HepG2 (cell line): ENCODE results near the gene IFI35.

Source experiments
- AKNA ChIP-seq: sonication (generic); formaldehyde crosslinking; IDR thresholded peaks from 2 replicates; pipeline ENCODE4 v1.4.0; 2020; ENCODE audit warnings: missing genetic modification reagents, borderline replicate concordance
- GTF3A ChIP-seq: sonication (generic); formaldehyde crosslinking; conservative IDR thresholded peaks from 2 replicates; pipeline ENCODE4 v1.4.0; 2020; ENCODE audit warnings: mild to moderate bottlenecking, missing genetic modification reagents
- MLLT10 ChIP-seq: sonication (generic); formaldehyde crosslinking; IDR thresholded peaks from 2 replicates; pipeline ENCODE4 v1.4.0; 2020; ENCODE audit warnings: missing genetic modification reagents
- POLR2AphosphoS2 ChIP-seq: IDR thresholded peaks from 2 replicates; pipeline ENCODE4 v1.6.1; 2011; ENCODE audit warnings: low read depth, low read length, improper control_type of control experiment
- SMC3 ChIP-seq: IDR thresholded peaks from 2 replicates; pipeline ENCODE4 v1.6.1; 2011; ENCODE audit warnings: low read length, improper control_type of control experiment
- TAF1 ChIP-seq: sonication (generic); formaldehyde crosslinking; IDR thresholded peaks from 2 replicates; pipeline ENCODE4 v1.4.0; 2020; ENCODE audit warnings: missing genetic modification reagents
- TAF15 ChIP-seq: fragments of 200-400 bp; formaldehyde crosslinking; IDR thresholded peaks from one replicate; pipeline ENCODE4 v1.6.1; 2018; ENCODE audit warnings: mild to moderate bottlenecking, low read depth, low read length; ENCODE audit not compliant: poor library complexity, severe bottlenecking
- THAP9 ChIP-seq: sonication (generic); formaldehyde crosslinking; IDR thresholded peaks from 2 replicates; pipeline ENCODE4; 2020; ENCODE audit warnings: missing genetic modification reagents, mild to moderate bottlenecking, borderline replicate concordance
- ZNF256 ChIP-seq: sonication (generic); formaldehyde crosslinking; conservative IDR thresholded peaks from 2 replicates; pipeline ENCODE4 v1.4.0; 2020; ENCODE audit warnings: missing genetic modification reagents

GRCh38 chr17:43015579-43015978 is 9.0 kb downstream of the IFI35 start:
- no peak for TF ChIP-seq TAF1 (CRISPR knock-in tag)
- no peak for TF ChIP-seq TAF15
- no peak for TF ChIP-seq POLR2AphosphoS2
- no peak for TF ChIP-seq MLLT10 (CRISPR knock-in tag)
- TF ChIP-seq AKNA (CRISPR knock-in tag), result no peak
- TF ChIP-seq GTF3A (CRISPR knock-in tag), result no peak
- no peak for TF ChIP-seq SMC3
- TF ChIP-seq THAP9 (CRISPR knock-in tag), result no peak
- TF ChIP-seq ZNF256 (CRISPR knock-in tag), result no peak
